Renal cortex interstitium (tissue), 15 donors: ENCODE measurements around the gene ITK. TPM values are rescaled to one million over a fixed set of nuclear protein-coding genes. Genes with fewer than 3 reads are reported as not detected.

ENCODE experiments used
- DNase-seq, 11 donors: peaks; one replicate each; pipeline ENCODE4 v3.0.0-alpha.2; 2013; ENCODE audit warnings: low read depth in 9 of 11, low spot score in 4 of 11; ENCODE audit errors: extremely low read depth in 1 of 11
- long read RNA-seq, 16 experiments: transcript quantifications; one replicate each; lab custom pipeline, GENCODE V29; 2026
- polyA plus RNA-seq, 3 donors: library from polyadenylated mRNA; unstranded; fragments of 120-200 nt; gene quantifications; one replicate each; pipeline ENCODE4 v1.2.1, GENCODE V29; 2013; ENCODE audit not compliant: insufficient read length in 3 of 3

Gene ITK
- polyA plus RNA-seq, result under 1 TPM; 0.14 to 0.57 (median 0.14) TPM
- long read RNA-seq, donor 1, result 0 reads
- long read RNA-seq, donor 2, result 0 reads
- long read RNA-seq, donor 3, result 0 reads
- long read RNA-seq, donor 4, result 0 reads
- long read RNA-seq, donor 5, result 0 reads
- long read RNA-seq, donor 6, result 0 reads
- long read RNA-seq, donor 7, result 0 reads
- long read RNA-seq, donor 8, result 0 reads
- long read RNA-seq, donor 9, result 0 reads
- long read RNA-seq, donor 10, result 0 reads
- long read RNA-seq, donor 11, result 0 reads
- long read RNA-seq, donor 12, result 0 reads
- long read RNA-seq, donor 13, result 0 reads
- long read RNA-seq, donor 14, result 0 reads
- long read RNA-seq, donor 15, result 0 reads
- long read RNA-seq, donor 16, result 0 reads

DNA sequence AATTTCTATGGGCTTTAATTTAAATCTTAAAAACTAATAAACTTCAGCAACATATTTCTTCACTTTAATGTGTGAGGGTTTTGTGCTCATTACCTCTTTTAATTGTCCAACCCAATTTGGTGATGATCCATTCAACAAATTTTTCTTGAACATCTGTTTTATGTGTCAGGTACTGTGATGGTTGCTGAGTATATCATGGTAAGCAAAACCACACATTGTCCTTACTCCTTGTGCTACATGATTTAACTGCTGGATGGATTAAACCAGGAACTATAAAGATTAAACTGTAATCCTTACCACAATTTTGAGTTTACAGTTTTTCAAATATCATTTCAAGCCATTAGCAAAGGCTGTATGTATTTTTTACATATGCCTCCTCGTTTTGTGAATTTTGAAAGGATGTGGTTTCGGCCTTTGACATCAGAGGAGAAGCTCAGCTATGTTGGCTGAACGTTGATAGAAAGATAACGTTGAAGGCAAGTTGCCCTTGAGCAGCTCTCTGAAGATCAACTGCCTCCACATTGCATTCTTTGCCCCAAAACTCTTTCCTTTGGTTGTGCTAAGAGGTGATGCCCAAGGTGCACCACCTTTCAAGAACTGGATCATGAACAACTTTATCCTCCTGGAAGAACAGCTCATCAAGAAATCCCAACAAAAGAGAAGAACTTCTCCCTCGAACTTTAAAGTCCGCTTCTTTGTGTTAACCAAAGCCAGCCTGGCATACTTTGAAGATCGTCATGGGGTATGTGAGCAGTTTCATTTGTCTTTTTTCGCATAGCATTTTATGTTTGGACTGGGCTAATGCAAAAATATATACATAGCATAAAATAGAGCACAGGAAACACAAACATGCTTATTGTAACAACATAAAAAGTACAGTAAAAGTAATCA lies at the start of gene ITK:
ITK (plus strand) TSS at position 467 of the 891 bp plus-strand sequence; CDS start at position 605, 138 bp downstream.
- no peak for DNase-seq

DNA sequence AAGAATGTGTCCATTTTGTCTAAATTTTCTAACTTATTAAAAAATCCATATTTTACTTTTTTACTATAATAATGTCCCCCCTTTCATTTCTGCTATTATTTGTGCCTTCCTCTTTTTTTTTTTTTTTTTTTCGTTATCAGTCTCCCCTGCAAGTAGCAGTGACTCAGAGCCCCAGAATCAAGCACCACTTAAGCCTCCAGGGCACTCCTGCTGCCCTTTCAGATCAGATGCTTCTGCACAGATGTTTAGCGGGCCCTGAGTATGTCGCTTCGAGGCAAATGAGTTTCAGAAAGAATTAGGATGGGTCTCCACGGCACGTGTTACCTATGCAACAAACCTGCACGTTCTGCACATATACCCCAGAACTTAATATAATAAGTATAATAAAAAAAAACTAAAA lies 49.7 kb upstream of the ITK start:
- DNase-seq, result no peak

DNA sequence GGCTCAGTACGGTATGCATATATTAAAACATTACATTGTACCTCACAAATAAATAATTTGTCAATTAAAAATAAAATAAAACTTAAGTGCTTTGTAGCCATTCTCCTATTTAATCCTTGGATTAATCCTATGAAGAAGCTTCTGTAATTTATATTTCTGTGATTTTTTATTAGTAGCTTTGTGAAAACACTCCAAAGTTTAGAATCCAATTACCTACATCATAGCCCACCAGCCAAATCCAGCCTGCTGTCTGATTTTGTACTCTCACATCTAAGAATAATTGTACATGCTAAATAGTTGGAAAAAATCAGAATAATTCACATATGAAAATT lies 48.4 kb upstream of the ITK start:
- no peak for DNase-seq

DNA sequence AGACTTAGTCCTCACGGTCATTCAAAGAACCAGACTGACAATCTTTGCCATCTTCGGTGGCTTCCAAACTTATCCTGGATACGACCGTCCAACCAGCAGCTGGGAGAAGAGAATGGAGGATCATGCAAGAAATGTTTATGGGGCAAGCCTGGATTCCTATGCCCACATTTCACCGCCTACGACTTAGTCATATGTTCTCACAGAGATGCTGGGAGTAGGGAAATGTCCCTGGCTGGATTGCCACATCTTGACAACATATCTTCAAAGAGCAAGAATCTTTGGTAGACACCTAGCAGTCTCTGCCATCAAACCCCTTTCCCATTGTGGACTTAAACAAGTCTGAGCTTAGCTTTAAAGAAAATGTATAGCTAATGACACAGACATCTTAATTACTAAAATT lies 42.9 kb upstream of the ITK start:
- no peak for DNase-seq

DNA sequence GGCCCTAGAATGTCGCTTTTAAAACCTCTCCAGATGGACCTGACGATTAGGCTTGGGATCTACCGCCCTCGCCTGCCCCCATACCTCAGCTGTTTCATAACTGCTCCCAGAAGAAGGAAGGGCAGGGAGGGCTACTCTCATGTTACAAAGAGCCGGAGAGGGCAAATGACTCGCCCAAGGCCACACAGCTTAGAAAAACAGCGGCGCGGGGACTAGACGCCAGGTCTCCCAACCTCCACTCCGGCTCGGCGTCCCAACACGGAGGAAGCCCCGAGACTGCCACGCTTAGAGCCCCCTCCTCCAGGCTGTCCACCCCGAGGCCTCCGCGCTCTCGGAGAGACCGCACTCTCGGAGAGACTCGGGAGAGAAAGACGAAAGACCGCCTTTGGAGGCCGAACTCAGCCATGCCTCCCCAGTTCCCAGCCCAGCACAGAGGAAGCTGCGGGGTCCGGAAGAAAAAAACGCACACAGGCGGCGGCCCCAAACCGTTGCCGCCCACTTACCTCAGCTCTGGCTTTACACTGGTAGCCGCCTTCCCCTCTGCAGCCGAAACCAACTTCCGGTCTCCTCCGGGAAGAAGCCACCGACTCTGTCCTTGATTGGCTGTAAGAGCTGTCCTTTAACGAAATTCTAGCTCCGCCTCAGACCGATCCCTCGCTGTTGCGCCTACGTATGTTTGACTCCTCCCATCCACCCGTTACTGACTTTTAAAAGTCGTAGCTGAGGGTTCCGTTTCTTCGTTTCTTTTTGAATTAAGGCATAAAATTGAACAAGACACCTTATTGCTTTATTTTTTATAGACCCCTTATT lies 38.1 kb upstream of the ITK start, which contains the start of gene MED7:
MED7 (minus strand) TSS at position 549 of the 810 bp plus-strand sequence. CDS start 3,434 bp downstream, outside the sequence.
- peak; percentile 98 to 100 (median 99) for DNase-seq

DNA sequence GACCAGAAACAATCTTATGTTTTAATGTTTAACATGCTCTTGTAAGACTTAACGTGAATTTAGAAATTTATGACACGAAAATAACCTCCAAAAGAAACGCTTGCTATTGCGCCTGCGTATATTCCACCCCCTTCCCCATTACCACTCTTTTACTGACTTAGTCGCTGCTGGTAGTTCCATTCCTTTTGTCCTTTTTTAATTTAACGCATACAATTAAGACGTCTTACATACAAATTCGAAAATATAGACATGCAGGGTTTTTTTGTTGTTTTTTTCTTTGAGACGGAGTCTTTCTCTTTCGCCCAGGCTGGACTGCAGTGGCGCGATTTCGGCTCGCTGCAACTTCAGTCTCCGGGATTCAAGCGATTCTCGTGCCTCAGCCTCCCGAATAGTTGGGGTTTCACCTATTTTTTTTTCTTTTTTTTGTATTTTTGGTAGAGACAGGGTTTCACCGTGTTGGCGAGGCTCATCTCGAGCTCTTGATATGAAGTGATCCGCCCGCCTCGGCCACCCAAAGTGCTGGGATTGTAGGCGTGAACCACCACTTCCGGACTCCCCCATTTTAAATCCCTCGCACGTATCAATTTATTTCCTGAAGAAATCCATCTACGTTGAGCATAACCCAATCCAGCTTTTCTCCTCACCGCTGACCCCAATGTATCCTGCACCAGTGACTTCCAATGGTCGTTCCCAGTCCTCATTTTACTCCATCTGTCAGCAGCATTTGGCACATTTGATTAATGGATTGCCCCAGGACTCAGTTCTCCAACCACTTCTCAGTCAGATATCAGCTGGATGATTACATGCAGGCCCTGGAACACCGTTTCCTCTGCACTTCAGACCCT lies 37.3 kb upstream of the ITK start:
- peak in 7 of 11 donors; percentile 9 to 52 (median 22) for DNase-seq

DNA sequence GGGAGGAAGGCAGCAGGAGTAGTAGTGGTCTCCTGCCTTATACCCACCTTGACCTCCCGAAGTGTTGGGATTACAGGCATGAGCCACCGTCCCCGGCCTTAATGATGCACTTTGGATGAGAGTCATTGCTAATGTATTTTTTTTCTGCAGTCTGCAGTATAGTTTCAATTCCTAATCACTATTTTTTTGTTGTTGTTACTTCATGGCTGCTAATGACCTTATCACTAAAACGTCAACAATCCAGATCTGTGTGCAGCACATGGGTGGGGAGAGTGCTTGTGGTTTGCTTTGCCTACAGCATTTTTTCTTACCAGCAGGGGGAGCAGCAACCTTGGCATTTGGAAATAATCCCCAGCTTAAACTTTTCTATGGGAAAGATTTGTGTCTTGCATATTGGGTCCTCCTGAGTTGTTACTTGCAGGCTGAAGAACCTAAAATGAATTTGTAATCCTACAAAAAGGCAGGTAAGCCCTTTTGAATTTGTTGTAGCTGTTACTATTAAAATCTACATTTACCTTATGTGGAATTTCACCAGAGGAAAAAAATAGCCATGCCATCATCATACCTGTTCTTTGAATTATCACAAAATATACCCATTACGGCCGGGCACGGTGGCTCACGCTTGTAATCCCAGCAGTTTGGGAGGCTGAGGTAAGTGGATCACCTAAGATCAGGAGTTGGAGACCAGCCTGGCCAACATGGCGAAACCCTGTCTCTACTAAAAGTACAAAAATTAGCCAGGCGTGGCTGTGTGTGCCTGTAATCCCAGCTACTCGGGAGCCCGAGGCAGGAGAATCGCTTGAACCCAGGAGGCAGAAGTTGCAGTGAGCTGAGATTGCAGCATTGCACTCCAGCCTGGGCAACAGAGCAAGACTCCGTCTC lies 31.7 kb upstream of the ITK start:
- peak; percentile 49 to 82 (median 68) for DNase-seq

DNA sequence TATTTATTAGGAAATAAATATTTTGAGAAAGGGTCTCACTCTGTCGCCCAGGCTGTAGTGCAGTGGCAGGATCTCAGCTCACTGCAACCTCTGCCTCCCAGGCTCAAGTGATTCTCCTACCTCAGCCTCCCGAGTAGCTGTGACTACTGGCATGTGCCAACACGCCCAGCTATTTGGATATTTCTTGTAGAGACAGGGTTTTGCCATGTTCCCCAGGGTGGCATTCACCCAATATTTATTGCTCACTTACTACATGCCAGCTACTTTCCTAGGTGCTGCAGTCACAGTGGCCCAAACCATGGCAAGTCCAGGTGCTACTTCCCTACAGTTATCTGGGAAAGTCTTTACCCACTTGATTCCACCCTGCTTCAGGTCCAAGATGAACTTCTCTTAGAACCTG lies 29.6 kb upstream of the ITK start:
- DNase-seq, result no peak

DNA sequence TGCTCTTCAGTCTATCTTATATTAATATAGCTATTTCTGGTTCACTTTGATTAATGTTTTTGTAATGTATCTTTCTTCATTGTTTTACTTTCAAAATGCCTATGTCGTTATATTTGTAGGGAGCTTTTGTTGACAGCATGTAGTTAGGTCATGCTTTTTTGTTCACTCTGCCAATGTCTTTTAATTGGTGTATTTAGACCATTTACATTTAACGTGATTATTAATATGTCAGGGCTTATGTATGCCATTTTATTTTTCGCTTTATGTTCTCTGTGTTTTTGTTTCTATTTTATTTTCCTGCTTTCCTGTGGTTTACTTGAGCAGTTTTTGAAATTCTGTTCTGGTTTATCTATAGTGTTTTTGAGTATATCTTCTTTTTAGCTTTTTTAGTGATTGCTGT lies 25.3 kb upstream of the ITK start:
- no peak for DNase-seq

DNA sequence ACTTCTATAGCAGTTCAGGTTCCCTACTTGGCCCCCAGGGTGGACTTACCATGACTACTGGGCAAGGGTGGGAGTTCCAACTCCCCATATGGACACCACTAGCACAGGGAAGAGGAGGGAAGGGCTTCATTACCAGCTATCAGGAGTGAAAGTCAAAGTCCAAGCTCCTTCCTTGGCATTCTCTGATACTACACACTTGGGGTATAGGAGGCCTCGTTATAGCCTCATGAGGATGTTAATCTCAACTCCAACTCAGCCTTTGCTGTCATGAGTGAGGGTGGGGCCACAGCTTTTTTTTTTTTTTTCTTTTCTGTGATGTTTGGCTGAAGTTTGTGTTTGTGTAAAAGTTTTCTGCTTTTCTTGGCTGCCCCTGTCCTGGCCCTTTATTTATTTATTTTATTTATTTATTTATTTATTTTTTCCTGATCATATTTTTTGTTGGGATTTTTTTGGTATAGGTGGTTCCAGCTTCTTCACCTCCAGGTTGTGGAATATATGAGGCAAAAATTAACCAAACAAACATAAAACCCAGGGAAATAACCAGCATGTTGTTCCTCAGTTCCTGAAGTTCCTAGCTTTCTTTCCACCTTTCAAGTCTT lies 23.2 kb upstream of the ITK start:
- no peak for DNase-seq

DNA sequence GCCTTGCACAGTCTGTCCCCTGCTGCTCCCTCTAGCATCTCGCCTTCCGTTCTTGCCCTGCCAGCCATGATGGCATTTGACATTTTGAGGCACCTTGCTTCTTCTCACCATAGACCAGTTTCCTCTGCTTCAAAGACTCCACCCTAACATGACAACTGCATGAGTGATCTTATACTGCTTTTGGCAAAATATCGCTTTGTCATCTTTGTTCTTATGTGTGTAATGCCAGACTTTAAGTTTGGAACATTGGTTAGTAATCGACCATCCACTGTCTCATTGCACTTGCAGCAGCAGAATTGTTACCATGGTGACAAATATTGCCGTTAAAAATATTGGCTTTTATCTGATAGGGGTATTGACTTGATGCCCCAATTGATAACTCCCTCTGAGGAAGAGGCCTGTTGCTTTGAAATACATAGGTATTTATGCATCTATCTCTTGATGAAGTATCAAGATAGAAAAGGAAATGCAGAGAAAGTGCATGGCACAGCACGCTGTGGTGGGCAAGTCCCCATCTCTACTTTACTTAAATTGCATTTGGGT lies 21.4 kb upstream of the ITK start:
- no peak for DNase-seq

DNA sequence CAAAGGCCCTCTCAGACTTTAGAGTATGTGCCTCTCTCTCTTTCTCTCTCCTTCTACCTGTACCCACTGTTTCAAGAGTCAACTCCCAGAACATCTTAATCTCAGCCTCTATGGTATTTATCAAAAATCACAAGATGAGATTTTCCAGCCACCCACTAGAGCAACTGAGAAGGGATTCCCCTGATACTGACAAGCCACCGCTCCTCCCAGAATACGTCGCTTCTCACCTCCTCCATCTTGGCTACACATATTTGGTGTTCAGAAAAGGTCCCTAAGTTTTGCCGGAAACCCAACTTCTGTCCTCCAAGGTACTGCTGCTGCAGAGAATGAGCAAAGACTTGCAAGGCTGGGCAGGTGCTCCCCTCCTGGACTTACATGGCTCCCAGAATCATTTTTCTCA lies 20.6 kb upstream of the ITK start:
- no peak for DNase-seq

DNA sequence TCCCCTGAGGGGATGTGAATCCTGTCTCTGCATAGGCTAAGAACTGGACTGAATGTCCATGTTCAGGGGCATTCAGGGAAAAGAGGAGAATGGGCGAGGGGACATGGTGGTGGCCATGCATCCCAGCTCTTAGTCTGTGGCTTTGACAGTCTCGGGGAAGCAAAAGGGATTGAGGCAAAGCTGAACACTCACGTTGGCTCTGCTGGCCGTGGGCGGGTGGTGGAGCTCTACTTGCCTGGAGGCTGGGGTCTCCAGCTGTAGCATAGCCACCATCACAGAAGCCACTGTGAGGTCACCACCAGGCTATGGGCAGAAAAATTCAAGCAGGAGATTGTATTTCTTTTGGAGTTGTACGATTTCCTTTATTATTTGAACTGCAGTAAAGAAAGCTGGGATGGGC lies 18.6 kb upstream of the ITK start:
- DNase-seq, result no peak

DNA sequence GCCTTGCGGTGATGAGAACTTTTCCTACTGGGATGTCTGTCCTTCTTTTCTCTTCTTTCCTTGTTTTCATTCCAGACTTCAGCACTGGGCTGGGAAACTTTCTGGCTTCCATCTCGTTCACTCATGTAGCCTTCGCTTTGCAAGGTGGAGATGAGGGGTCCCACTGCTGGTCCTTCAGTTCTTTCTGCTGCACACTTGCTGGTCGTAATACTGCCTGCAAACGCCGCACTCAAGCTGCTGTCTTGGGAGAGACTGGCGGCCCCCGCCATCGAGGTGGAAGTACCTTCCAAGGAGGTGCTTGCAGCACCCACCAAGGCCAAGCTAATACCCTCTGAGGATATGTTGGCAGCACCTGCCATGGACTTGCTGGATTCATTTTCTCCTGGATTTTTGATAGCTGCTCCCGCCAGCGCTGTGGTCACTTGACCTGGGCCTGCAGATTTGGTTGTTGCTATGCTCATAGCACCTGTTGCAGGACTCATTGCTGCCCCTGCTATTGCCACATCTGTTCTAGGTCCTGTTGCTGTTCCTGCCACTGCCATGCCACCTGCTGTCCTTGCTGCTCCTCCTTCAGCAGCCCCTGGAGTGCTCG lies 17.6 kb upstream of the ITK start:
- no peak for DNase-seq

DNA sequence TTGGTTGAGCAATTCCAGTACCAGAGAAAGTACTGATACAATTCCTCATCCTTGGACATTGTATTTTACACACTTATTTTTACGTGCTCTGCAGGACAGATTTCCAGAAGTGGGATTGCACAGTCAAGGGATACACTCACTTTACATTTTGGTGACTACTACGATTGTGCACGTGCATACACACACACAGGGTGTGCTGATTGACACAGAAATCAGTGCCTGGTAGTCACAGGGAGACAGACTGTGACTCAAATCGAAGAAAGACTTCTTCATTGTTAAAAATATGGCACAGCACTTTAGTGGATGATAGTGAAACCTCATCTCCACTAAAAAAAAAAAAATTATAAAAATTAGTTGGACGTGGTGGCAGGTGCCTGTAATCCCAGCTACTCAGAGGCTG lies 16.1 kb upstream of the ITK start:
- no peak for DNase-seq

DNA sequence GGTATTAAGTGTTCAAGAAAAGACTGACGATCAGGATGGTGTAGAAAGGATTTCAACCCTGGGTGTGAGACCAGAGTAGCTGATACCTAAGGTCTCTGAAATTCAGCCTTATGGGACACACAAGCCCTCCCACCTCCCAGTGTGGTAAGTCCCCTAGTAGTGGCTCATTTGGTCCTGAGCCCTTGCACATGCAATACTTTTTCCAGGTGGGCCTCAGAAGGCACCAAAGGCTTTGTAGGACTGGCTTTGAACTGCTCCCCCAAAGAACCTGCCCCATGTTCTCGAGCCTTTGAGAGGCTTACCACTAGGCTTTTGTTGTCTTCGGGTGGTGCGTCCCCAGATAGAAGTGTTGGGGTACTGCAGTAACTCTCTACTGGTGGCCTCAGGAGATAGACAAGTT lies 15.4 kb upstream of the ITK start:
- no peak for DNase-seq

DNA sequence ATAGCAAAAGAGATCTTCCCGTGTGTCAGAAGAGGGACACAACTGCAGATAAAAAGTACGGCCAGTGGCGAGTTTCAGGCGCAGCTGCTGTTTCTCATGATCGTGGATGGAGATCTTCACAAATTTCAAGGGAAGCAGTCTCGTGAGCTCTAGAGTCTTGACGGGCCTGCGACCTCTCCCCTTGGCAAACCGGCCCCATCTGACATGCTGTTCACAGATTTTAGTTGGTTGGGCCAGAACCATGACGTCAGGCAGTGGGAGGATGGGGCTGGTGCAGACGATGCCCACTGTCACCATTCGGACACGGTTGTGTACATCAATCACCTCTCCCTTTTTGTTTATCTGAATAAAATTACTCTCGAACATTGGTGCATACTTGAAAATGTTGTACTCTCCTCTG lies 15.0 kb upstream of the ITK start:
- no peak for DNase-seq
